ENCODE results near the gene ZBTB32. TPM values are rescaled to one million over a fixed set of nuclear protein-coding genes. Genes with fewer than 3 reads are reported as not detected.

Gene ZBTB32
- total RNA-seq, 1 donor from 2014 or later, result not detected

GRCh38 chr19:35745328-35746086, 41.1 kb downstream of the ZBTB32 start, which contains the start of the genes PSENEN and U2AF1L4:
Gene PSENEN, plus strand, starts transcription at chr19:35745651. Its CDS starts 280 bp downstream, at chr19:35745931.
Gene U2AF1L4, minus strand, starts transcription at chr19:35745418. Its CDS starts 27 bp downstream, at chr19:35745391.
- Histone ChIP-seq H3K36me3 (ENCODE audit: insufficient read depth, low read length) (no peaks in the 10 kb centered on the region), H3K4me2 (ENCODE audit: low read length) (peak within 1 kb of the TSS; percentile 91), H3K27ac (ENCODE audit: low read depth, low read length) (peak within 1 kb of the TSS; percentile 95), H3K9me3 (ENCODE audit: insufficient read depth, low read depth, low read length) (no peaks in the 10 kb centered on the region), H3K4me1 (ENCODE audit: insufficient read depth, low read length) (peaks cover 15% of the 10 kb centered on the region), H3K79me2 (ENCODE audit: insufficient read depth, low read length) (peaks cover 40% of the 10 kb centered on the region), H4K20me1 (ENCODE audit: insufficient read depth, low read length) (peaks cover 9% of the 10 kb centered on the region), H3K4me3 (ENCODE audit: insufficient read depth, low read depth, low read length) (peak within 1 kb of the TSS; percentile 91), H3K27me3 (ENCODE audit: insufficient read depth, low read length) (no peaks in the 10 kb centered on the region), H3K9ac (ENCODE audit: low read length) (peak within 1 kb of the TSS; percentile 98), H2AFZ (ENCODE audit: low read depth, low read length) (peak within 1 kb of the TSS; percentile 75)
- peak; percentile 96 for DNase-seq (ENCODE audit: low read depth)
- peaks cover 22% of the 10 kb centered on the region for H3K4me1 Mint-ChIP-seq (ENCODE audit: low read depth, unreplicated experiment)
- peaks cover 3% of the 10 kb centered on the region for H3K36me3 Mint-ChIP-seq (ENCODE audit: low read depth, unreplicated experiment)
- H3K27me3 Mint-ChIP-seq (ENCODE audit: low read depth, unreplicated experiment), result no peaks in the 10 kb centered on the region
- peak within 1 kb of the TSS; percentile 98 for H3K27ac Mint-ChIP-seq (ENCODE audit: unreplicated experiment)
- FAIRE-seq, result peak; percentile 60
- TF ChIP-seq CTCF (IDR thresholded peaks at IDR 0.05; ENCODE audit: insufficient read depth, low read depth, low read length) (no peak), EZH2 (IDR thresholded peaks at IDR 0.05; ENCODE audit: insufficient read depth, low read length) (no peak)
- H3K4me3 Mint-ChIP-seq (ENCODE audit: unreplicated experiment), result peak within 1 kb of the TSS; percentile 99
- H3K9me3 Mint-ChIP-seq (ENCODE audit: unreplicated experiment), result no peaks in the 10 kb centered on the region

- no peak for FAIRE-seq
- peaks cover 22% of the 10 kb centered on the region for H3K4me1 Mint-ChIP-seq (ENCODE audit: low read depth, unreplicated experiment)
Measured at GRCh38 chr19:35746087-35746462, 41.7 kb downstream of the ZBTB32 start.

More at GRCh38 chr19:35746087-35746462, 41.7 kb downstream of the ZBTB32 start:
- Histone ChIP-seq H3K4me1 (ENCODE audit: insufficient read depth, low read length) (peaks cover 10% of the 10 kb centered on the region), H4K20me1 (ENCODE audit: insufficient read depth, low read length) (peaks cover 9% of the 10 kb centered on the region), H3K9ac (ENCODE audit: low read length) (peak overlapping the region; percentile 98), H3K4me3 (ENCODE audit: insufficient read depth, low read depth, low read length) (peak overlapping the region; percentile 91), H3K36me3 (ENCODE audit: insufficient read depth, low read length) (no peaks in the 10 kb centered on the region), H3K79me2 (ENCODE audit: insufficient read depth, low read length) (peaks cover 43% of the 10 kb centered on the region), H3K9me3 (ENCODE audit: insufficient read depth, low read depth, low read length) (no peaks in the 10 kb centered on the region), H3K4me2 (ENCODE audit: low read length) (peak overlapping the region; percentile 91), H3K27ac (ENCODE audit: low read depth, low read length) (peak overlapping the region; percentile 95), H3K27me3 (ENCODE audit: insufficient read depth, low read length) (no peaks in the 10 kb centered on the region), H2AFZ (ENCODE audit: low read depth, low read length) (no peak overlapping the region)
- Mint-ChIP-seq H3K4me3 (ENCODE audit: unreplicated experiment) (peak overlapping the region; percentile 99), H3K36me3 (ENCODE audit: low read depth, unreplicated experiment) (peaks cover 3% of the 10 kb centered on the region), H3K27me3 (ENCODE audit: low read depth, unreplicated experiment) (no peaks in the 10 kb centered on the region), H3K9me3 (ENCODE audit: unreplicated experiment) (no peaks in the 10 kb centered on the region), H3K27ac (ENCODE audit: unreplicated experiment) (peak overlapping the region; percentile 98)
- no peak for DNase-seq (ENCODE audit: low read depth)
- TF ChIP-seq EZH2 (IDR thresholded peaks at IDR 0.05; ENCODE audit: insufficient read depth, low read length), result no peak
- no peak for TF ChIP-seq CTCF (IDR thresholded peaks at IDR 0.05; ENCODE audit: insufficient read depth, low read depth, low read length)
